Trophoblast cell (in vitro differentiated cells and primary cell): Measurements from ENCODE around the gene SGMS1.

Source experiments
- DNase-seq, 2 donors: peaks; one replicate each; pipeline ENCODE4 v3.0.0-alpha.2; 2016
- H2AFZ ChIP-seq: 2 replicates; pipeline ENCODE4 v1.6.1; 2013; ENCODE audit warnings: low read length, moderate library complexity, mild to moderate bottlenecking; ENCODE audit not compliant: insufficient read depth, poor library complexity
- H2AK5ac ChIP-seq: 2 replicates; pipeline ENCODE4 v1.6.1; 2013; ENCODE audit warnings: mild to moderate bottlenecking, low read length
- H2BK120ac ChIP-seq: 2 replicates; pipeline ENCODE4 v1.6.1; 2013; ENCODE audit warnings: low read length, mild to moderate bottlenecking, moderate library complexity; ENCODE audit not compliant: insufficient read depth, poor library complexity
- H2BK12ac ChIP-seq: 2 replicates; pipeline ENCODE4 v1.6.1; 2013; ENCODE audit warnings: mild to moderate bottlenecking, low read length, moderate library complexity
- H2BK5ac ChIP-seq: 2 replicates; pipeline ENCODE4 v1.6.1; 2013; ENCODE audit warnings: low read length, low read depth, moderate library complexity, mild to moderate bottlenecking; ENCODE audit not compliant: poor library complexity
- H3K14ac ChIP-seq: 2 replicates; pipeline ENCODE4 v1.6.1; 2013; ENCODE audit warnings: mild to moderate bottlenecking, low read length
- H3K18ac ChIP-seq: 2 replicates; pipeline ENCODE4 v1.6.1; 2013; ENCODE audit warnings: mild to moderate bottlenecking, low read length
- H3K23ac ChIP-seq: 2 replicates; pipeline ENCODE4 v1.6.1; 2013; ENCODE audit warnings: low read length
- H3K27ac ChIP-seq: 2 replicates; pipeline ENCODE4 v1.5.1; 2013; ENCODE audit warnings: low read depth, mild to moderate bottlenecking, inconsistent platforms, low read length, moderate library complexity
- H3K27me3 ChIP-seq: 2 replicates; pipeline ENCODE4 v1.6.1; 2013; ENCODE audit warnings: inconsistent platforms, mild to moderate bottlenecking, low read length, moderate library complexity; ENCODE audit not compliant: insufficient read depth
- H3K36me3 ChIP-seq, 2 experiments: 1 replicate in 1 of 2; 2 replicates in 1 of 2; pipeline ENCODE4 v1.6.1; 2013; ENCODE audit warnings: low read length in 2 of 2, mild to moderate bottlenecking in 2 of 2, moderate library complexity in 1 of 2; ENCODE audit not compliant: insufficient read depth in 2 of 2, control insufficient read depth in 1 of 2
- H3K4ac ChIP-seq: 2 replicates; pipeline ENCODE4 v1.6.1; 2013; ENCODE audit warnings: low read depth, mild to moderate bottlenecking, low read length, moderate library complexity
- H3K4me1 ChIP-seq, 2 experiments: 1 replicate in 1 of 2; 2 replicates in 1 of 2; pipeline ENCODE4 v1.6.1; 2013; ENCODE audit warnings: low read length in 2 of 2, mild to moderate bottlenecking in 2 of 2, moderate library complexity in 1 of 2; ENCODE audit not compliant: insufficient read depth in 2 of 2, control insufficient read depth in 1 of 2
- H3K4me2 ChIP-seq: 2 replicates; pipeline ENCODE4 v1.6.1; 2013; ENCODE audit warnings: inconsistent platforms, mild to moderate bottlenecking, low read length, moderate library complexity
- H3K4me3 ChIP-seq: 2 replicates; pipeline ENCODE4 v1.5.1; 2013; ENCODE audit warnings: mild to moderate bottlenecking, low read depth, low read length, inconsistent platforms
- H3K79me1 ChIP-seq: one replicate; pipeline ENCODE4 v1.6.1; 2013; ENCODE audit warnings: low read length
- H3K79me2 ChIP-seq: 2 replicates; pipeline ENCODE4 v1.6.1; 2013; ENCODE audit warnings: low read length, mild to moderate bottlenecking; ENCODE audit not compliant: control insufficient read depth, insufficient read depth, poor library complexity
- H3K9ac ChIP-seq: 2 replicates; pipeline ENCODE4 v1.6.1; 2013; ENCODE audit warnings: mild to moderate bottlenecking, low read length
- H3K9me3 ChIP-seq: 2 replicates; pipeline ENCODE4 v1.6.1; 2013; ENCODE audit warnings: low read depth, mild to moderate bottlenecking, control low read depth, inconsistent platforms, low read length; ENCODE audit not compliant: insufficient read depth
- H4K12ac ChIP-seq: 2 replicates; pipeline ENCODE4 v1.6.1; 2013; ENCODE audit warnings: low read depth, mild to moderate bottlenecking, low read length, moderate library complexity
- H4K8ac ChIP-seq: 2 replicates; pipeline ENCODE4 v1.6.1; 2013; ENCODE audit warnings: low read depth, mild to moderate bottlenecking, low read length, moderate library complexity
- H4K91ac ChIP-seq: one replicate; pipeline ENCODE4 v1.6.1; 2013; ENCODE audit warnings: low read depth, mild to moderate bottlenecking, low read length, moderate library complexity
- WGBS: extraction: QIAGEN DNeasy Blood & Tissue Kit; methylation state at CpG from one replicate; pipeline ENCODE4 v1.1.7; 2013; ENCODE audit warnings: missing lambda C conversion rate; ENCODE audit not compliant: insufficient read length, insufficient coverage; ENCODE audit errors: extremely low coverage; 5-methylcytosine and 5-hydroxymethylcytosine counted together

The SGMS1 gene

DNA sequence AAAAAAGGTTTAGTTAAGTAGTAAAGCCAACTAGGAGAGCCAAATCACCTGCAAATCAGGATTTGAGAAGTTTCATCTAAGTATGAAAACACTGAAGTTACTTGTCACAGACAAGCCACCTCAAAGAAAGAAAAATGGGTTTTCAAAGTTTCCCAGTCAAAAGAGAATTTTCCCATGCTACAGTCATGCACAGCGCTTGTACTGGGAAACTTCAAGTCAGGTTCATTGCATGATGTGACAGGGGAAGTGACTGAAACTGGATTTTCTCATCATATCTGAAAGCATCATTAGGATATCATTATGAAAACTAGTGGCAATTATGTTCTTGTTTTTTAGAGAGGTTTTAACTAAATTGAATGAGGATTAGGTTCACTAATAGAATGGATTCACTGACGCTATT, 167.0 kb downstream of the SGMS1 start:
- Histone ChIP-seq H3K4me3 (no peak overlapping the region), H3K9me3 (no peaks in the 10 kb centered on the region), H2BK12ac (no peak overlapping the region), H3K27ac (no peak overlapping the region), H3K18ac (no peak overlapping the region), H4K12ac (no peak overlapping the region), H3K27me3 (no peaks in the 10 kb centered on the region), H3K79me2 (no peaks in the 10 kb centered on the region), H3K36me3 (no peaks in the 10 kb centered on the region), H2BK5ac (no peak overlapping the region), H3K4ac (no peak overlapping the region), H3K4me2 (no peak overlapping the region), H3K4me1 (peaks cover 0 to 2% of the 10 kb centered on the region in 2 experiments), H4K8ac (no peak overlapping the region), H3K79me1 (no peaks in the 10 kb centered on the region), H3K14ac (no peak overlapping the region), H3K9ac (no peak overlapping the region), H3K23ac (no peak overlapping the region), H2AFZ (no peak overlapping the region), H2AK5ac (no peak overlapping the region), H4K91ac (no peak overlapping the region), H2BK120ac (no peak overlapping the region)
- DNase-seq: peak in 1 of 2 donors; percentile 20
- no CpG with 5 or more reads among the region's 2 CpGs for WGBS

GRCh38 chr10:50453940-50454339, 169.8 kb downstream of the SGMS1 start:
- no peak overlapping the region for H2BK12ac ChIP-seq
- no peak overlapping the region for H3K14ac ChIP-seq
- H2BK120ac ChIP-seq: no peak overlapping the region
- no CpG with 5 or more reads among the region's 1 CpG for WGBS
- H3K27me3 ChIP-seq: no peaks in the 10 kb centered on the region
- no peak overlapping the region for H2AK5ac ChIP-seq
- H3K9ac ChIP-seq: no peak overlapping the region
- H3K4me3 ChIP-seq: no peak overlapping the region
- no peaks in the 10 kb centered on the region for H3K79me2 ChIP-seq
- H3K4ac ChIP-seq: no peak overlapping the region
- no peaks in the 10 kb centered on the region for H3K9me3 ChIP-seq
- H4K91ac ChIP-seq: no peak overlapping the region
- peaks cover 0 to 2% of the 10 kb centered on the region in 2 experiments for H3K4me1 ChIP-seq
- no peak overlapping the region for H3K18ac ChIP-seq
- no peak overlapping the region for H2BK5ac ChIP-seq
- H4K8ac ChIP-seq: no peak overlapping the region
- no peaks in the 10 kb centered on the region for H3K36me3 ChIP-seq
- H3K23ac ChIP-seq: no peak overlapping the region
- H4K12ac ChIP-seq: no peak overlapping the region
- DNase-seq: no peak
- H3K4me2 ChIP-seq: no peak overlapping the region
- no peaks in the 10 kb centered on the region for H3K79me1 ChIP-seq
- H2AFZ ChIP-seq: no peak overlapping the region
- H3K27ac ChIP-seq: no peak overlapping the region

- Histone ChIP-seq H3K9me3 (no peaks in the 10 kb centered on the region), H4K91ac (no peak overlapping the region), H3K23ac (no peak overlapping the region), H3K4ac (no peak overlapping the region), H2AK5ac (no peak overlapping the region), H3K36me3 (no peaks in the 10 kb centered on the region), H3K79me2 (no peaks in the 10 kb centered on the region), H3K4me2 (no peak overlapping the region), H3K18ac (no peak overlapping the region), H4K8ac (no peak overlapping the region), H3K4me3 (no peak overlapping the region), H2AFZ (no peak overlapping the region), H3K79me1 (no peaks in the 10 kb centered on the region), H3K14ac (no peak overlapping the region), H2BK5ac (no peak overlapping the region), H2BK12ac (no peak overlapping the region), H2BK120ac (no peak overlapping the region), H3K27me3 (no peaks in the 10 kb centered on the region), H3K27ac (no peak overlapping the region), H3K9ac (no peak overlapping the region), H4K12ac (no peak overlapping the region), H3K4me1 (no peaks in the 10 kb centered on the region)
- WGBS: no CpG with 5 or more reads among the region's 2 CpGs
- no peak for DNase-seq
Measured at GRCh38 chr10:50452603-50453002, 171.2 kb downstream of the SGMS1 start.

DNA sequence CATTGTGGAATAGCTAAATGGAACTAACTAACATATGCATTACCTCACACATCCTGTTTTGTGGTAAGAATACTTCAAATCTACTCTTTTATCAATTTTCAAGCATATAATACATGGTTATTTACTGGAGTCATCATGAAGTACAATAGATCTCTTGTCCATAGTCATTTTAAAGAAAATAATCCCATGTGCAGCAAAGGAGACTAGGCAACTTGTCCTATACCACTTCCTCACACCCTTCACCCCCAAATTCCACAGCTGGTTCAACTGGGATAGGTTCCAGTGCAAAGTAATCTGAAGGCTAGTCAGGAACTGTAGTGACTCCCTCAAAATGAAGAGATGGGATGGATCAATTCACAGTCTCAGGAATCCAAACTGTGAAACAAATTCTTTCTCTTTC, 176.1 kb downstream of the SGMS1 start:
- H3K27me3 ChIP-seq: no peaks in the 10 kb centered on the region
- H2BK120ac ChIP-seq: no peak overlapping the region
- no peaks in the 10 kb centered on the region for H3K9me3 ChIP-seq
- no peak overlapping the region for H4K12ac ChIP-seq
- no peak overlapping the region for H2BK5ac ChIP-seq
- H3K79me1 ChIP-seq: no peaks in the 10 kb centered on the region
- no peak overlapping the region for H3K4ac ChIP-seq
- DNase-seq: no peak
- H2BK12ac ChIP-seq: no peak overlapping the region
- no peaks in the 10 kb centered on the region for H3K4me1 ChIP-seq
- H2AK5ac ChIP-seq: no peak overlapping the region
- no peaks in the 10 kb centered on the region for H3K79me2 ChIP-seq
- no peak overlapping the region for H3K14ac ChIP-seq
- no peak overlapping the region for H3K4me2 ChIP-seq
- no peaks in the 10 kb centered on the region for H3K36me3 ChIP-seq
- no peak overlapping the region for H4K91ac ChIP-seq
- no peak overlapping the region for H4K8ac ChIP-seq
- no peak overlapping the region for H3K9ac ChIP-seq
- H3K18ac ChIP-seq: no peak overlapping the region
- H3K4me3 ChIP-seq: no peak overlapping the region
- H3K23ac ChIP-seq: no peak overlapping the region
- no peak overlapping the region for H2AFZ ChIP-seq
- no peak overlapping the region for H3K27ac ChIP-seq
